Measurements from ENCODE around the gene ANKS3.

The ANKS3 gene

GRCh38 chr16:4667203-4667963 lies 66.7 kb downstream of the ANKS3 start:
- no peak for DNase-seq (ENCODE audit: low read depth in 2 of 2)

GRCh38 chr16:4666537-4667202 lies 67.4 kb downstream of the ANKS3 start:
- no peak for DNase-seq (ENCODE audit: low read depth in 2 of 2)

- peak in 1 of 2 donors; percentile 27 for DNase-seq (ENCODE audit: low read depth in 2 of 2)
Measured at GRCh38 chr16:4664538-4665418, 69.3 kb downstream of the ANKS3 start.

- DNase-seq (ENCODE audit: low read depth in 2 of 2), result no peak
Measured at GRCh38 chr16:4663777-4664465, 70.2 kb downstream of the ANKS3 start.

- DNase-seq (ENCODE audit: low read depth in 2 of 2), result no peak
Measured at GRCh38 chr16:4663465-4663776, 70.7 kb downstream of the ANKS3 start.

GRCh38 chr16:4661661-4662060 lies 72.4 kb downstream of the ANKS3 start:
- no peak for DNase-seq (ENCODE audit: low read depth in 2 of 2)

- DNase-seq (ENCODE audit: low read depth in 2 of 2), result peak; percentile 64 to 72
Measured at GRCh38 chr16:4660454-4661007, 73.5 kb downstream of the ANKS3 start.

GRCh38 chr16:4659363-4660353 lies 74.4 kb downstream of the ANKS3 start:
- DNase-seq (ENCODE audit: low read depth in 2 of 2), result no peak

GRCh38 chr16:4656695-4657686 lies 77.1 kb downstream of the ANKS3 start:
- no peak for DNase-seq (ENCODE audit: low read depth in 2 of 2)

GRCh38 chr16:4656221-4656620 lies 77.8 kb downstream of the ANKS3 start:
- DNase-seq (ENCODE audit: low read depth in 2 of 2), result no peak

GRCh38 chr16:4655801-4656200 lies 78.3 kb downstream of the ANKS3 start:
- no peak for DNase-seq (ENCODE audit: low read depth in 2 of 2)

GRCh38 chr16:4654964-4655590 lies 79.0 kb downstream of the ANKS3 start:
- no peak for DNase-seq (ENCODE audit: low read depth in 2 of 2)

- no peak for DNase-seq (ENCODE audit: low read depth in 2 of 2)
Measured at GRCh38 chr16:4654011-4654963, 79.8 kb downstream of the ANKS3 start.

GRCh38 chr16:4652561-4652960 lies 81.5 kb downstream of the ANKS3 start:
- DNase-seq (ENCODE audit: low read depth in 2 of 2), result no peak

- DNase-seq (ENCODE audit: low read depth in 2 of 2), result no peak
Measured at GRCh38 chr16:4651827-4652226, 82.2 kb downstream of the ANKS3 start.

GRCh38 chr16:4650443-4651074 lies 83.5 kb downstream of the ANKS3 start:
- peak; percentile 69 to 70 for DNase-seq (ENCODE audit: low read depth in 2 of 2)
